GM21737 (cell line): ENCODE results near the gene MORN3.
"Not testable (repeated sequence)": the region's sequence is repeated elsewhere in the genome, so short reads cannot be mapped to it uniquely, and the experiment has no call there.

Experiments used
- ATAC-seq: cut with Tn5 transposase; IDR thresholded peaks from one replicate; pipeline ENCODE4 v1.9.1; 2021; ENCODE audit warnings: mild to moderate bottlenecking, moderate library complexity; ENCODE audit not compliant: unreplicated experiment

MORN3 gene

DNA sequence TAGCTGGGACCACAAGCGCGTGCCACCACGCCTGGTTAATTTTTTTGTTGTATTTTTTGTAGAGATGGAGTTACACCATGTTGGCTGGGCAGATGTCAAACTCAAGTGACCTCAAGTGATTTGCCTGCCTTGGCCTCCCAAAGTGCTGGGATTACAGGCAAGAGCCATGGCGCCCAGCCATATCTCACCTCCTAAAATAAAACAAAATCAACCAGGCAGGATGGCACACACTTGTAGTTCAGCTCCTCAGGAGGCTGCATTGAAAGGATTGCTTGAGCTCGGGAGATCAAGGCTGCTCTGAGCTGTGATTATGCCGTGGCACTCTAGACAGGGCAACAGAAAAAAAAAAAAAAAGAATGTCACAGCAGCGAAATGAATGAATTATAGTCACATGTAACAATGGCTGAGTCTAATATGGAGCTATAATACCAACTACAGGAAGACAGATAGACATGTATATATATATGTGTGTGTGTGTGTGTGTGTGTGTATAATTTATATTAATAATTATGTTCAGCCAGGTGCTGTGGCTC, 23.8 kb upstream of the MORN3 start:
- no peak for ATAC-seq

DNA sequence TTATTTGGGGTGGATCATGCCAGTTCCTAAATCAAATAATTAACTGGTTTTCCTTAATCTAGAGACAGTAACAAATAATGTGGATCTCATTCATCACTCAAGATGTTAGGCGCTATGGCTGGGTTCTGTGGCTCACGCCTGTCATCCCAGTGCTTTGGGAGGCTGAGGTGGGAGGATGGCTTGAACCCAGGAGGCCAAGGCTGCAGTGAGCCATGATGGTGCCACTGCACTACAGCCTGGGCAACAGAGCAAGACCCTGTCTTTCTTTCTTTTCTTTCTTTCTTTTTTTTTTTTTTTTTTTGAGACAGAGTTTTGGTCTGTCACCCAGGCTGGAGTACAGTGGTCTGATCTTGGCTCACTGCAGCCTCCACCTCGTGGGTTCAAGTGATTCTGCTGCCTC, 23.3 kb upstream of the MORN3 start:
- not testable (repeated sequence) for ATAC-seq

GRCh38 chr12:121689430-121689829, 20.0 kb upstream of the MORN3 start:
- no peak for ATAC-seq

GRCh38 chr12:121688966-121689365, 19.5 kb upstream of the MORN3 start:
- ATAC-seq, result no peak

DNA sequence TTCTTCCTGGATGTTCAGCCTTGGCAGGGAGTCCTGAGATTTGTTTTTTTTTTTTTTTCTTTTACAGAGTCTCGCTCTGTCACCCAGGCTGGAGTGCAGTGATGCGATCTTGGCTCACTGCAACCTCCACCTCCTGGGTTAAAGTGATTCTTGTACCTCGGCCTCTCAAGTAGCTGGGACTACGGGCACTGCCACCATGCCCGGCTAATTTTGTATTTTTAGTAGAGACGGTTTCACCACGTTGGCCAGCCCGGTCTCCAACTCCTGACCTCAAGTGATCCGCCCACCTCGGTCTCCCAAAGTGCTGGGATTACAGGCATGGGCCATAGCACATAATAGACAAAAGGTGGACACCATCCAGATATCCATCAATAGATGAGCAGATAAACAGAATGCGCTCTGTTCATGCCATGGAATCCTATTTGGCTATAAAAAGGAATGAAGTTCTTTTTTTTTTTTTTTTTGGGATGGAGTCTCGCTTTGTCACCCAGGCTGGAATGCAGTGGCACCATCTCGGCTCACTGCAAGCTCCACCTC, 10.3 kb upstream of the MORN3 start:
- ATAC-seq, result not testable (repeated sequence)

DNA sequence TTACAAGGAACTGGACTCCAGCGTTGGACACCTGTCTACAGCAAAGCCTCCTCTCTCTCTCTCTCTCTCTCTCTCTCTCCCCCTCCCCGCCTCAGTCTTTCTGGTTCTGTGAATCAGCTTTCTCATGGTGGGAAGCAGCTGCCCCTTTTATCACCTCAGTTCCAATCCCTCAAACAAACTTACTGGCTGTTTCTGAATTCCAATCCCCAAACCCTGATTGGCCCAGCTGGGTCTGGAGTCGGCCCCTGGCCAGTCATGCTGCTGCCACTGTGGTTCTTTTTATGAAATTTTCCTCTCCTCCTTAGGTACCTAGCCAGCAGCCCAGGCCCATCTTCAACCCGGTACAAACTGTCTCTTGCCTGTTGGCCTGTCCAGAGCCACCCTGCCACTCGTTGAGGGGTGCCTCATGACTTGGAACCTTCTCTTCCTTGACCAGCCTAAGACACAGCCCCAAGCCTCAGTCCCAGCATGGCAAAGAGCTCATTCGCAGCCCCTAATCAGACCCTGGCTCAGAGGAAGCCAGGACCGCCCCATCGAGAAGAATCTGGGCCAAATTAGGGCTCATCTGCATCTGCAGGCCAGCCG, 9.4 kb upstream of the MORN3 start:
- no peak for ATAC-seq

DNA sequence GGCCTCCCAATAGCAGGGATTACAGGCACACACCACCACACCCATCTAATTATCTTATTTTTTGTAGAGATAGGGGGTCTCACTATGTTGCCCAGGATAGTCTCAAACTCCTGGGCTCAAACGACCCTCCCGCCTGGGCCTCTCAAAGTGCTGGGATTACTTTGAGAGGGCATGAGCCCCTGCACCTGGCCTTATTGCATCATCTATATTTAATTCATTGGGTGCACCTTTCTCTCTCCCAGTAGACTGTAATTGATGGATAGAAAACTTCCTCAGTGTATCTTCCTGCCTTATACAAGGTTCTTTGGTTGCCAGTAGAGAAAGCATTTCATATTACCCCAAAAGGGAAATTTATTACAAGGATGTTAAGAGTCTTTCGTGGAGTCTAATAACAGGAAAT, 8.9 kb upstream of the MORN3 start:
- ATAC-seq, result no peak

DNA sequence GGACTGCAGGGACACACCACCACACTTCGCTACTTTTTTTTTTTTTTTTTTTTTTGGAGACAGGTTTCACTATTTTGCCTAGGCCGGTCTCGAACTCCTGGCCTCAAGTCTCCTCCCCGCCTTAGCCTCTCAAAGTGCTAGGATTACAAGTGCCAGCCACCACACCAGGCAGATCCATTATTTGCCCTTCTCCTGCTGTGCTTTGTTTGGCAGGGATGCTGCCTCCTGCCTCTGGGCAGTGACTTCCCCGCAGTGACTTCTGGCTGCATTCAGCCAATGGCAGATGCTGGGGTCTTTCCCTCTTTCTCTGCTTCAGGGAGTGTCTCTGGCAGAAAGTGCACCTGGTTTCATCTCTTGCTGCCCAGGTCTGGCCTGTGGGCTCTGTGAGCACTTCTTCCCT, 6.7 kb upstream of the MORN3 start:
- ATAC-seq, result no peak

GRCh38 chr12:121673013-121673511, 3.6 kb upstream of the MORN3 start:
- no peak for ATAC-seq

- no peak for ATAC-seq
These were observed 519 bp downstream of the MORN3 start for GRCh38 chr12:121668750-121669520.

GRCh38 chr12:121666829-121667228, 2.6 kb downstream of the MORN3 start:
- ATAC-seq, result not testable (repeated sequence)

- no peak for ATAC-seq
These were observed 5.9 kb downstream of the MORN3 start for GRCh38 chr12:121663610-121663929.

DNA sequence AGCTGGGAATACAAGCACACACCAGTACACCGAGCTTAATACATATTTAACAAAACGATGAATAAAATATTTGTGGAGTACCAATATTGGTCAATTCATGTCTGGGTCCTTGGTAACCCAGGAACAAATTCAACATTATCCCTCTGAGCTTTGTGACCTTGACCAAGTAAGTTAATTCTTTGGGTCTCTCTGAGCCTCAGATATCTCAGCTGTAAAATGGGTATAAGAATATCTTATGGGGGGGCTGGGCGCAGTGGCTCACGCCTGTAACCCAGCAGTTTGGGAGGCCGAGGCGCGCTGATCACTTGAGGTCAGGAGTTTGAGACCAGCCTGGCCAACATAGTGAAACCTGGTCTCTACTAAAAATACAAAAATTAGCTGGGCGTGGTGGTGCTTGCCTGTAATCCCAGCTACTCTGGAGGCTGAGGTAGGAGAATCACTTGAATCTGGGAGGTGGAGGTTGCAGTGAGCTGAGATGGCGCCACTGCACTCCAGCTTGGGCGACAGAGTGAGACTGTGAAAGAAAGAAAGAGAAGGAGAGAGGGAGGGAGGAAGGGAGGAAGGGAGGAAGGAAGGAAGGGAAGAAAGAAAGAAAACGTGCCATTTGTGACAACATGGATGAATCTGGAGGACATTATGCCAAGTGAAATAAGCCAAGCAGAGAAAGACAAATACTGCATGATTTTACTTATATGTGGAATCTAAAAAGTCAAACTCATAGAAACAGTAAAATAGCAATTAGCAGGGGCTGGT, 7.9 kb downstream of the MORN3 start:
- not testable (repeated sequence) for ATAC-seq

DNA sequence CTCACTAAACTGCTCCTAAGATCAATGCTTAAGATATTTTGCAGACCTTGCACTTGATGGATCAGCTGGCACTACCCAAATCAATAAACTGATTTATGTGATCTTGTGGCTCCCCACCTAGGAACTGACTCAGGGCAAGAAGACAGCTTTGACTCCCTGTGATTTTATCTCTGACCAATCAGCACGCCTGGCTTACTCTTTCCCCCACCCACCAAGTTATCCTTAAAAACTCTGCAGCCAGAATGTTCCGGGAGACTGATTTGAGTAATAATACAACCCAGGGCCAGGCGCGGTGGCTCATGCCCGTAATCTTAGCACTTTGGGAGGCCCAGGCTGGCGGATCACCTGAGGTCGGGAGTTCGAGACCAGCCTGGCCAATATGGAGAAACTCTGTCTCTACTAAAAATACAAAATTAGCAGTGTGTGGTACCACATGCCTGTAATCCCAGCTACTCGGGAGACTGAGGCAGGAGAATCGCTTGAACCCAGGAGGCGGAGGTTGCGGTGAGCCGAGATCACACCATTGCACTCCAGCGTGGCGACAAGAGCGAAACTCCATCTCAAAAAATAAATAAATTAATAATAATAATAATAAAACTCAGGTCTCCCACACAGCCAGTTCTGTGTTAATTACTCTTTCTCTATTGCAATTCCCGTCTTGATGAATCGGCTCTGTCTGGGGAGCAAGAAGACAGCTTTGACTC, 12.0 kb downstream of the MORN3 start:
- no peak for ATAC-seq

DNA sequence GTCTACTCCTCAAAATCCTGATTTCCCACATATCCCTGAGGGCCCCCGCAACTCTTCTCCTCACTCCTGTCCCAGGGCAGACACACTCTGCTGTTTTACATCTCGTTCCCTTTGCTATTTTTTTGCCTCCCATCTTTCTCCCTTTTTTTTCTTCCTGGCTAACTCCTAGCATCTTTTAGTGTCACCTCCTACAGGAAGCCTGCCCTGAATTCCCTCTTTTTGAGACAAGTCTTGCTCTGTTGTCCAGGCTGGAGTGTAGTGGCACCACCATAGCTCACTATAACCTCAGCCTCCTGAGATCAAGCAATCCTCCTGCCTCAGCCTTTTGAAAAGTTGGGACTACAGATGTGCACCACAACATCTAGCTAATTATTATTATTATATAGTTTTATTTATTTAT, 13.3 kb downstream of the MORN3 start:
- ATAC-seq, result no peak

DNA sequence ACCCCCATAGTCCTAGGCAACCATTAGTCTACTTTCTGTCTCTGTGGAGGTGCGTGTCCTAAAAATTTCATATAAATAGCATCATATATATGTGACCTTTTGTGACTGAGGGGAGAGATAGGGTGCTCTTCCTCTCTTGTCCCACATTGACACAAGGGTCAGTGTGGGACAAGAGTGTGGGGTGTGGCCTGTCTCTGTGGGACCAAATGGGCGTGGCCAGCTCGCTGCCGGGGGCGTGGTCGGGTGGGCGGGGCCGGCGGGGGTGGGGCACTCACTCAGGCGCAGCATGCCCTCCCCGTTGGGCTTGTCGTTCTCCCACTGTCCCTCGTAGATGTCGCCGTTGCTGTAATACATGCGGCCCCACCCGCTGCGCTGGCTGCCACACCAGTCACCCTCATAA, 15.5 kb downstream of the MORN3 start:
- no peak for ATAC-seq

GRCh38 chr12:121652767-121653497, 16.5 kb downstream of the MORN3 start:
- ATAC-seq, result no peak

GRCh38 chr12:121651320-121651719, 18.1 kb downstream of the MORN3 start:
- no peak for ATAC-seq

DNA sequence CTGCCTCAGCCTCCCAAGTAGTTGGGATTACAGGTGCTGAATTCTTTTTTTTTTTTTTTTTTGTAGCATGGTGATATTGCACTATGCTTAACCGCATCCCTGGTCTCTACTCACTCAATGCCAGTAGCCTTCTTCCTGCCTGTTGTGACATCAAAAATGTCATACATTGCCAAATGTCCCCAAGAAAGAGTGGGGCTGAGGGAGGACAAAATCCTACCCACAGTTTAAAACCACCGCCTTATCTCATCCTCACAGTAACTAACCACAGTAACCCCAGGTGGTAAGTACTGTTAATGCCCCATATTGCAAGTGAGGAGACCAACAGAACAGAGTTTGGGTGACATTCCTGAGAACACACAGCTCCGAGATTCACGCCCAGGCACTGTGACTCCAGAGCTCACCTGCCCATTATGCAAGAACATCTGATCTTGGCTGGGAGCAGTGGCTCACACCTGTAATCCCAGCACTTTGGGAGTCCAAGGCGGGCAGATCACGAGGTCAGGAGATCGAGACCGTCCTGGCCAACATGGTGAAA, 19.6 kb downstream of the MORN3 start:
- ATAC-seq, result no peak

- ATAC-seq, result no peak
These were observed 20.1 kb downstream of the MORN3 start for GRCh38 chr12:121649322-121649721.
